GM19468 (cell line): ENCODE measurements around the gene CASZ1.

Experiments used
- ATAC-seq: cut with Tn5 transposase; IDR thresholded peaks from one replicate; pipeline ENCODE4 v1.9.1; 2021; ENCODE audit warnings: mild to moderate bottlenecking, moderate library complexity, moderate number of reproducible peaks; ENCODE audit not compliant: unreplicated experiment; ENCODE audit errors: extremely low read depth

Gene CASZ1

DNA sequence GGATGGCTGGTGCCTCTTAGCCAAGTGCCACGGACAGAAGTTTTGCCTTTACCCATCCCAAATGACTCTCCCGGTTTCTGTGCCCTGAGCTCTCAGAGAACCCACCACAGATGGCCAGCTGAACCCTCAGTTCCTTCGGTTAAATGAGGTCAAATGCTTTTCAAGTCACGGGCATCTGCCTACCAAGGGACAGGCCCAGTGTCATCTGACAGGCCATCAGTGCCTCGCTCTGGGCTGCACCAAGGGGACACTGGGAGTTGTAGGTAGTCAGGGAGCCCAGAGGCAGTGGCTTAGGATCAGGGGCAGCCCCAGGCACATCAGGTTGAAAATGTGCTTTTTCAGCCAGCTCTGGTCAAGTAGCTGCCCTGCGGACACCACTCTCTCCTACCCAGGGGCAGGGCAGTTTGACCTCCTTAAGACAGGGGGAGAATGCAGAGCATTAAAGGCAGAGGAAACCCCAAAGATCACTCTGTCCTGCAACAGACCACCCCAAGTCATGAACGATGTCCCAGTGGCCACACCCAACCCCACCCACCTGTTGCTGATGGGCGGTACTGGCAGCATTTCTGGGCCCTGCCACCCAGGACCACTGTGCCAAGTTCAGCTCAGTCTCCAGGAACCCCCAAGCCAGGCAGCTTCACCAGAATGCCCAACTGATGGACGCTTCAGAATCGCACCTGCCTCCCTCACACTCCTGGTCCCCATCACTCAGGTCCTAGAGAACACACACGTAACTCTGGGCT lies 60.7 kb downstream of the CASZ1 start:
- no peak for ATAC-seq

DNA sequence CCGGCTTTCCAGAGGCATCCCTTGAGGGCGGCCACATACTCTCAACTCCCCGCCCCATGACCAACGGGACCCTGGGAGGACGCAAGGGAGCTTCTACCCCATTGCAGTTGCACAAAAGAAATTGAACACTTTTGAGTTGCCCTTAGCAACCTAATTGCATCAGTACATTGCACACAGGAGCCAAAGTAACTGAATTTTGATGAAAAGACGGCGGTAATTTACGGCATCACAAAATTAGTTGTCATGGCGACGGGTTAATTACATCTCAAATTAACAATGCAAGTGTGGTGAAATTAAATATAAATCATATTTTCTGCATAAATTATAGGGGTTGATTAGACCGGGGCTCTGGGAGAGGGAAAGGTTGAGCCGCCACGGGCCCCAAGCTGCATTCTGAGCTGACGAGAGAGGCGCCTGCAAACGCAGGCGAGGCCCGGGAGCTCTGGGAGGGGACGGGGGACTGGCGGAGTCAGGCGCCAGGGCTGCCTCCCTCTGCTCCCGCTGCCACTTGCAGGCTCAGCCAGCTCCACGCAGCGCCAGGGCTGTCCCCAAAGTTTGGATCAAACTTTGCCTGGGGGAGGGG lies 61.4 kb downstream of the CASZ1 start:
- no peak for ATAC-seq

DNA sequence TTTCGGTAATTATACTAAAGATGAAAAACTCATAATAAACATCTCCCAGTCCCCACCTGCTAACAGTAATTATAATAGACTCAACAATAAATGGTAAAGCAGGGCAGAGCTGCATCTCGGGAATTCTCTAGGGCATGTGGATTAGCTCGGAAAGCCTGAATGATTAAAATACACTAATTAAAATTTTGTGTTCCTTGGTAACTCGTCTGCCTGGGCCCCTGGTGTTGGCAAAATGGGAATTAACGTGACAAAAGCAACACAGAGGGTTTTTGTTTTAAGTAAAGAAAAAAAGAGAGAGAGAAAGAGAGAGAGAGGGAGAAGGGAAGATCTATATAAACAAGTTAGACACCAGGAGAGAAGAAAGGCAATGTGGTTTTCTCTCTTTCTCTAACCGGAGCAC lies 62.1 kb downstream of the CASZ1 start:
- ATAC-seq = no peak

DNA sequence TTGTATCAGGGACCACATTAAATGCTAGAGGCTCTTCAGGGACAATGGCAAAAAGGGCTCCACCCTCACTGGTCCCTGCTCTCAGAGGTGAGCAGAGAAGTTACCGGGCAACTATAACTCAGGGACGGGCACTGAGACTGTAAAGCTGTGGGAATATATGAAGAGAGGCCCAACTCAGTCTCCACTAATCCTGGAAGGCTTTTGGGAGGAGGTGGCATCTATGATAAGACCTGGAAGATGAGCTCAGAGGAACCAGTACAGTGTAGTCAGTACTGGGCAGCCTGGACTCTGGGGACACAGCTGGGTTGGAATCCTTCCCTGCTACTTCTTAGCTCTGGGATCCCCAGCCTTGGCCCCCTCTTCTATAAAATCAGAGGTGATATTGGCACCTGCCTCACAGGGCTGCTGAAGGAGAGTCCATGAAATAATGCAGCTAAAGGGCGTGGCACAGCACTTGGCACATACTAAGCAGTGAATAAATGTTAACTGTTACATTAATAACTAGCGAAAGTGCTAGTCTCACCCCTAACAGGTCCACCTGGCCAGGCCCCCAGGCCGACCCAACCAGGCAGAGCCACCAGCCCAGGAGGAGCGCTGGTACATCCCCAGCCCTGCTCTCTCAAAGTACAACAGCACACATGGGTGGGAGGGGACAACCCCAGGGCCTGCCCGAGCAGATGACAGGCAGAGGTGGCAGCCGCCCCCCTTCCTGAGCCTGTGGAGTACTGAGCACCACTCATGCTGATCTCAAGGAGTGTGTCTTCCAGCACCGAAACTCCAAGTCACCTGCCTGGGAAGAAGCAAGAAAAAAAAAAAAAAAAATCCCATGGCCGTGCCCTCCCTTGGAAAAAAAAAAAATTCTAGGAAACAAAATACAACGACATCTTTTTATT lies 62.7 kb downstream of the CASZ1 start:
- no peak for ATAC-seq

DNA sequence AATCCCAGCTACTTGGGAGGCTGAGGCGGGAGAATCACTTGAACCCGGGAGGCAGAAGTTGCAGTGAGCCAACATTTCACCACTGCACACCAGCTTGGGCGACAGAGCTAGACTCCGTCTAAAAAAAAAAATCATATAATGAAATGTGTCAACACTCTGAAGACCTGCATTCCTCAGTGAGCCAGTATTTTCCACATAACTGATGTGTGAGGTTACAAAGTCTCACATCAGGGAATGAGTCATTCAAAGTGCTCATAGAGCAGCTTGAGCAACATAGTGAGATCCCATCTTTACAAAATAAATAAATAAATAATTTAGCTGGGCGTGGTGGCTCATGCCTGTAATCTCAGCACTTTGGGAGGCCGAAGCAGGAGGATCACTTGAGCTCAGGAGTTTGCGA lies 65.5 kb downstream of the CASZ1 start:
- no peak for ATAC-seq

DNA sequence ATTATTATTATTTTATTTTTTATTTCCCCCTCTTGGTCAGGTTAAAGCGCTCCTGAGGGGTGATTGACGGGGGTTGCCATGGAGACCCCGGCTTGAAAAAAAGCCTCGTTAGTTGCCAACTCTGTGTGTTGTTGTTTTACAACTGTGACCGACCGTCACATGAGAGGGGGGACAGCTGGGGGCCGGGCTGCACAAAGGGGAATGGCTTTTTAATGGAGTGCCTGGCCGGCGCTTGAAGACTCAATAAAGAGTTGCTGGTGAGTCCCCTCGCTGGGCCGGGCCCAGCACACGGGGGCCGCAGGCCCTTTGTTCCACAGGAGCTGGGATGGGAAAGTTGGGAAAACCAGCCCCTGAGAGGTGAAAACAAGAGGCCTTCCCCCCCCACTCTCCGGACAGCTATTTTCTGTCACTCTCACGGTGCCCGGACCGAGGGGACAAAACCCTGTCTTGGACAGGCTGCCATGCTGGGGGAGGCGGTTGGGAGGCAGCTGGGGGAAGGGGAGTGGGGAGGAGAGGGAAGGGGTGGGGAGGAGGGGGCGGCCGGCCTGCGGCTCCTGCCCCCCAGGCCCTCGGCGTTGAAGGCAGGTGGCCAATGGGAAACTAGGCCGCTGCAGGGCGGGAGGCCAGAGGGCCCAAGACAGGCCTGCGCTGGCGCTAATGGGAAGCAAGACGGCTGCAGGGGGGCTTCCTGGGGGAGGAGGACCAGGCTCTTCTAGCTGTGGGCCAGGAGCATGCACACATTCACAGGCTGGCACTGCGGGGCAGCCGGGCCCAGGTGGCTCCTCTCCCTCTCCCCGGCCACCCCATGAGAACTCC lies 67.6 kb downstream of the CASZ1 start:
- no peak for ATAC-seq

DNA sequence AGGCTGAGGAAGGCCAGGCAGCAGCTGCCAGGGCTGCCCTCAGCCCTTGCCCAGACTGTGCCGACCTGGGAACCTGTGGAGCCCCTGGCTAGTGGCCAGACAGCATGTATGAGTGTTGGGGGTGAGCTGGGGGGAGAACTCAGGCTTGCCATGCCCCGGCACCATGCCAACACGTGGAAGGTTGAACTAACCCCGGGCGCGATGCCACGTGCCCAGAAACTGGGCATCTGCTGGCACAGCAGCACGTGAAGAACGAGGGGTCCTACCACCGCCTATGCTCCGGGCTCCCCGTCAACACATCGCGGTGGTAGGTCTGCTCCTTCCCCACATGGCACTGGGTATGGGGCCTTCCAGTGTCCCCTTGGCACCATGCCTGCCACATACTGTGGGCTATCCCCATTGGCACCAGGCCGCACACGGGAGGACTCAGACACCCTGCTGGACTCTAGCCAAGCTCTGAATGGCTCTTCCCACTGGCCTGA lies 68.7 kb downstream of the CASZ1 start:
- no peak for ATAC-seq

DNA sequence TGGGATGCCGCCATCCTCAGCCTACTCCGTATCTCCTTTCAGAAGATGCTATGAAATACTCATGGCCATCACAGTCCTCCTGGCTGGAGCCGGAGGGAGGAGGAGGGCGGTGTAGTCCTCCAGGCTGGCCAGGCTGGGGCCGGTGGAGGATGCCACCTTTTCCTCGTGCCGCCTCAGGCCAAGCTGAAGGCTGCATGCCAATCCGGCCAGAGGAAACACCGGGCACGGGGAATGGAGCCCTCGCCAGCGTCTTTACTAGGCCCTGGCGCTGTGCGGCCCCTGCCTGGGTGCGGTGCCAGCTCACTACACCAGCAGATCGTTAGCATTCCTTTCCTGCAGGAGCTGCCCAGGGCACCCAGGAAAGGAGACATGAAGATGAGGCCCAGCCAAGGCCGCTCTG lies 70.1 kb downstream of the CASZ1 start:
- no peak for ATAC-seq

DNA sequence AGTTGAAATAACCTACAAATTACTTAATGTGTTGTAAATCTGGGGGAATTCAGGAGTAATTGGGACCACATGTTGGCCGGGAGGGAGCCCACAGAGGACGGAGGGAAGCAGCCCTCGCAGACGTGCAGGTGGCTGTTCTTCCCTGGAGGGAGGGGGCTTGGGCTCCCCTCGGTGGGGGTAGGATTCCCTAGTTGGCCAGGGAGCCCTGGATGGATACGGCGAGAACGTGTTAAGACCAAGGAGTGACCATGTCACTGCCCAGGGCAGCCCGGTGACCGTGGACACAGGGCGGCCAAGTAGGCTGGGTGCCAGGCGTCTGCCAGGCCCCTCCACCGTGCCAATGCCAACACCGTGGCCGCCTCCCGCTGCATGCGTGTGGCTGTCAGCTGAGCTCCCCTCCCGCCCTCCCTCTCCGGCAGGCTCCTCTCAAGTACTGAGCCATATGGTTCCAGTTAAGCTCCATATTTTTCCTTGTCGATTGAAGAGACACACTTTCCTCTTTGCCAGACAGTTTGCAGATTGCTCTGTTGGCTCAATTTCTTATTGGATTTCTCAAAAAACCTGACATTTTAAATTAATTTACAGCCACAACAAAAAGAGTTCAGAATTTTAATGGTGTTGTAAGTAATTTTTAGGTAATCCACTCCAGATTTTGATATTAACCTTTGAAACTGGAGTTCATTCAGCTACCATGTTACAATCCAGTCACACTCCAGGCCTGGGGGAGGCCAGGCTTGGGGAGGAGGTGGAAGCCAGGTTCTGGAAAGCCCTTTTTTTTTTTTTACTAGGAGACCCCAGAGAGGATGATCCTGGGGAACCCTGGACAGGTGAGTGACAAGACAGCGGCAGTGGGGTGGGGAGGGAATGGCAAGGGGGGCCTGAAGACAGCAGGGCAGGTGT lies 71.2 kb downstream of the CASZ1 start:
- no peak for ATAC-seq

DNA sequence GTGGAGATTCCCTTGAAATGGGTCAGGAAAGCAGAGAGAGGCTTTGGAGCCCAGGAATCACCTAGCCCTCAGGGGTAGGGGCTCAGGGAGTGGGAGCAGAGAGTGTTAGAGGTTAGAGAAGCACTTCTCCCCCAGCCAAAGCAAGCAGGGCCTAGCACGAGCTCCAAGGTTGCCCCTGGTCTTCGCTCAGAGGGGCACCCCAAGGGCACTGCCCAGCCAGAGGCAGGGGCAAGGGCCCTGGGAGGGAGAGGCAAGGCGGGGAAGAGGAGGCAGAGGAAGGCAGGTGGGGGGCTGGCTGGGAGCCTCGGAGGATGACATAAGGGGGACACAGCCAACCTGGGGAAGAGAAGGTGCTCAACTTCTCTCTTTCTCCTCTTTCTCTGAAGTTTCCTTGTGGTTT lies 71.9 kb downstream of the CASZ1 start:
- no peak for ATAC-seq

DNA sequence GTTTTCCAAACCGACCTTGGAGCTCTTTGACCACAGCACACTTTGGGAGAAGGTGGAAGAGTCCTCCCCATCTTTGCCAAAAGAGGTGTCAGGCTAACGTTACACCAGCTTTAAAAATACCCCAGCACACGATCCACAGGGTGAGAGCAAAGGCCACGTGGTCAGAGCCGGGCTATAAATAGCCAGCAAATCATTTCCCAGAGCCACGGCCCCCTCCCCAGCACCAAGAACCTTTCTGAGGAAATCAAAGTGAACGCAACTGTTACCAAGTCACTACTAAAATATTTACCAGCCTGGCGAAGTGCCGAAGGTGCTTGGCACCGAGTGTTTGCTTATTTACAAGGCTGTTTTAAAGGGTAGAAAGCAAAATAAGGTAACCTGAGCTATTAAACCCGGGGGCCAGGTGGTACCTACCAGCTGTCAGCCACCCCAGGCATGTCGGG lies 72.4 kb downstream of the CASZ1 start:
- ATAC-seq = no peak

DNA sequence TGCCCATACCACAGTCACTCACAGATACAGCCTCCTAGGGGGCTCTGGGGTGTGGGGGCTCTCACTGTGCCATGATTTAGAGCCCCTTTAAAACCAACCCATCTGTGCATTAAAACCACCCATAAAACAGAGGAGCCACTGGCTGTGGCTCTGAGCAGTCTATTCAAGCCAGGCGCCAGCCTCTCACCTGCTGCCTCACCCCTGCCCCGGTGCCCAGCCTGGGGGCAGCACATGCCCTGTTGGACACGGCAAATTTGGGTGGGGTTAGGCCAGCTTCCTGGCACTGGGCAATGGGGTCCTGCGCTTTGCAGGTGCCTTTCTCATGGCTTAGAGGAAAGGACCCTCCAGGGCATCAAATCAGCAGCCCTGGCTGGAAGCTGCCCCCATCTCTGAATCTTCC lies 73.1 kb downstream of the CASZ1 start:
- no peak for ATAC-seq

DNA sequence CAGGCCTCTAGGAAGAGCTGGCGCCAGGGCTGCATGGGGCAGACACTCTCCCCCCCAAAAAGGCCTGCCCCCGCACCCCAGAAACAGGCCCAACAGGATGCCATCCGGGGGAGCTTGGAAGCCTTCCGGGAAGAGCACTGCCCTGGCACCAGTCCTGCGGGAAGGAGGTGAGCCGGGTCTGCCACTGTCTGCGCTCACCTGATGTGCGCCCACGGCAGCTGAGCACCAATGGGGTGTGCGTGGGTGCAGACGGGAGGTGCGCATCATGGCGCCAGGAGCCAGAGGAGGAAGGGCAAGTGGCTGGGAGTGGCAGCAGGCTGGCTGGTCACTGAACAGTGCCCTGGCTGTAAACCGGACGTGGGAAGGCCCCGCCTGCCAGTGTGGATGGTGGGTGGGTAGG lies 73.6 kb downstream of the CASZ1 start:
- no peak for ATAC-seq

DNA sequence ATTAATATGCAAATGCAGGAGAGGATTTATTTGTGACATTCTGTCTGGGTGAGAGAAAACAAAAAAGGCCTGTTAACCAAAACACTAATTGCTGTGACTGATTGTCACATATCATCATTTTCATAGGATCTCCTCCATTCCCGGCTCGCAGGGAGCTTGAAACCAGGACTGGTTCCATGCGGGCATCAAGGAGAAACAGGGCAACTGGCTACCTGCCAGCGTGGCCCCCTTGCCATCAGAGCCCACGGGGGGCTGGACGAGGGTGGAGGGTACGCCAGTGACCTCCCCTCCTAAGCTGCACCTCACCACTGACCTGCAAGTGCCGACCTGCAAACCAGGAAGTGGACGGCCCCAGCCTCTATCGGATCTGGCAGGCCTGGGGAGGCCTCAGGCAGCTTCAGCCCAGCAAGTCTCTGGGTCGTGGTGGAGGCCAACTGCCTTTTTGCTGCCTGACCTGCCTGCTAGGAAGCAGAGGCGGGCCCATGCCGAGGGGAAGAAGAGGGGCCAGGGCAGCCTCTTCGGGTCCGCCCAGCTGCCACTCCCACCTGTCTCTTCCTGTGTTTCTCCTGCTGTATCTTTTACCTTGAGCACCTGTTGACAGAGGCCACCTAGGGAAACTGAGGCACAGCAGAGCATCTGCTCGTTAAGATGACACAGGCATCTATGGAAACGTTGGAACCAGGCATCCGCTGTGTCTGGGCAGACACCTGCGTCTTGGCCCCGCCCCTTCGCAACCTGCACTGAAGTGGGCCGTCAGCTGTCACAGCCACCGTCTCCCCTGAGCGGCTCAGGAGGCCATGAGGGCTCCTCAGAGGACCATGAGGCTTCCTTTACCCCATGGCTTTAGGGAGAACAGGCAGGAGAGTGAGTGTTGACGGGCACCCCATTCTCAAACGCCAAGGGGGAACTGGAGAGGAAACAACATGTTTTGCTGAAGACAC lies 74.8 kb downstream of the CASZ1 start:
- ATAC-seq = no peak

DNA sequence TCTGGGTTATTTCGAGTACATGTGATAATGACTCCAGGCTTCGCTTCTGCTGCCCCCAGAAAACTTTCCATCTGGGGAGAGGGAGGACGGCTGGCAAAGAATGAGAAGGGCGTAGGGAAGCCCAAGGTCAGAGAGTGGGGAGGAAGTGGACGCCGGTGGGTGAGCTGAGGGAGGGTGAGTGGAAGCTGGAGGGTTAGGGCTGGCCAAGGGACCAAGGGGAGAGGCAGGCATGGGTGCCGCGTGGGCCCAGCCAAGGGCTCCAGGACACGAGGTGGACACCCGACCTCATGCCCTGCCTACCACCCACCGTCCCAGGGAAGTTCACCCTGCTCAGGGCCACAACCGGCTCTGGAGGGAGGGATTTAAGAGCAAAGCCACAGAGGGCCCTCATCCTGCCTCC lies 75.8 kb downstream of the CASZ1 start:
- no peak for ATAC-seq

DNA sequence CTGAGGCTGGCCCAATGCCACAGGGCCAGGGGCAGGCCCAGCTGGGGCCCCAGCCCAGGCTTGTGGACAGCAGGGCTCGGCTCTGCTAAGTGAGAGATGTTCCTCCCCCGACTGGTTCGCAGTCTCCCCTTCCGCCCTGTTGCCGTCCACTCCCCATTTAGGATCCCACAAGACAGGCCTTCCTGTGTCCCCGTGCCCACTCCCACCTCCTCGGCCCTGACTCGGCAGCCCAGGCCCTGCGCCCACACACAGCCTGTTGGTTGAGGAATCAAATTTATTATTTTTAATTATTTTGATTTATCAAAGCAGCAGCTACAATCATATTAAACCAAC lies 78.4 kb downstream of the CASZ1 start:
- no peak for ATAC-seq

DNA sequence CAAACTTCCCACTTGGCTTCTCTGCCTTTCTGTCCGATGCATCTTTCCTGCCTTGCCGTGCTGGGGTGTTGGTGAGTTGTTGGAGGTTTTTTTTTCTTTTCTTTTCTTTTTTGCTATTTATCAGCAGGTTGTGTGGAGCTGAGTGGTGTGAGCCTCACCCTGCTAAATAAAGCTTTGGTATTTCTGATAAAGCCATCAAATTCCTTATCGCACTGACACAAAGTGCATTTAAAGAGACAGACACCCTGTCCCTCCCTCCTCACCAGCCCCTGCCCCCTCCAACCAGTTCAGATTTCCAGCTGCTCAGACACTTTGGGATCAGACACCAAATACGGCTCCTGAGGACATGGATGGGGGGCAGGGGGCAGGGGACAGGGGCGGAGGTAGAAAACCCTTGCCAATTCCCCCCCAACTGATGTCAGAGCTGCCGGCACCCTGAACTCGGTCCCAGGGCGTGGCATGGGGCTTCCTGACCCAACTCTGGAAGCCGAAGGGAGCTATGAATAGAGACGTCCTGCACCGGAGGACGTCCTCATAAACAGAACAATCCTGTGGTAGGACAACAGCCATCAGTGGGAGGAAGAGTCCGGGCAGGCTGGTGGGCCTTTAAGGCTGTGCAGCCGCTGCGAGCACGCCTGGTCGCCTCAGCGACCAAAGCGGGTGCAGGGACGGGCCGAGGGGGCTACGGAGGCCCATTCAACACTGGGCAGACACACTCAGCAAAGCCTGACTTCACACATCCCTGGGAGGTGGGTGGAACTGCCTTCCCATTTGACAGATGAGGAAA lies 79.0 kb downstream of the CASZ1 start:
- ATAC-seq = no peak

DNA sequence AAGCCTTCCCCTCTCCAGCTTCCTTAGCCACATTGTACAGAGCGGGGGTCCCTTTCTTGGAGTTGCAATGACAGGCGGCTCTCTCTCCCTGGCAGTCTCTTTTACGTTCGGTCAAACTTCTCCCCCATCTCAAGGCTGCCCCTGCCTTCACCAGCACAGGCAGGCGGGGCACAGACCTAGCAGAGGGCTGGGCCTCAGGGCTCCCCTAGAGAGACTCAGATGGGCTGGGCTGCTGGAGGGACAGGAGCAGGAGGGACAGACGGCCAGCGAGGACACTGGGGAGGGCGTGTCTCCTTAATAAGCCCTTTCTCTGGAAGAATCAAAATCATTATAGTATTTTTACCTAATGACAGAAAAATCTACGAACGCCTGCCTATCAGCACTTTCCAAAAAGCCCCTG lies 79.6 kb downstream of the CASZ1 start:
- ATAC-seq = no peak
